Epidermal melanocyte (primary cell): Measurements from ENCODE around the gene MYOD1.

ENCODE experiments used
- DNase-seq: peaks from one replicate; pipeline ENCODE4 v3.0.0; 2011; ENCODE audit warnings: low spot score; ENCODE audit not compliant: insufficient read length

MYOD1 gene

GRCh38 chr11:17769218-17769617 lies 49.8 kb downstream of the MYOD1 start:
- no peak for DNase-seq

DNA sequence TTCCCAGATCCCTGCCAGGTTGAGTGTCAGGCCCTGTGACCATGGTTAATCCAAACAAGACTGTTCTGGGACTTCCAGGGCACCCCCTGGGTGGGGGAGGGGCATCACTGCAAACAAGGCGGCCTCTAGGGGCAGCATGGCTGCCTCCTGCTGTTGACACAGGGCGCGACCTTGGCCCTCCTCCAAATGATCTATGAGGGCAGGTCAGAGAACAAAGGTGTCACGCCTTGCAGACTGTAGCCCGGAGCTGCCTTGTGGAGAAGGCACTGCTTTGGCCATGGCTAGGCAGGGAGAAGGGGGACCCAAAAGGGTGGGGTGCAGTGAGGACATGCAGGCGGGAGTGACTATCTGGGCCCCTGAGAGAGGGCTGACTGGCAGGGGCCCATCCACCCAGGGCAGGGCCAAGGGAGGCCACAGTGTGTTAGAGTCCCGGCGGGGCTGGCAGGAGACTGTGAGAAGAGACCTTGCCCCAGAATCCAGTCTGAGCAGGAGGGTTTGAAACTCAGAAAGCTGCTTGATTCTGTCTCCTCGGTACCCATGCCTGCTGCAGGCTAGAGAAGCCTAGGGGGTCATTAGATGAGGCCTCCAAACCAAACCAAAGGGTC lies 50.8 kb downstream of the MYOD1 start:
- DNase-seq: no peak

GRCh38 chr11:17770917-17771316 lies 51.5 kb downstream of the MYOD1 start:
- DNase-seq: no peak

- DNase-seq: no peak
Measured at GRCh38 chr11:17771415-17771814, 52.0 kb downstream of the MYOD1 start.
